SIG-M5 treated with dmso at 0.1 percent for 504 hours (cell line): ENCODE measurements around the gene PAK5.
"Not testable (repeated sequence)": the region's sequence is repeated elsewhere in the genome, so short reads cannot be mapped to it uniquely, and the experiment has no call there.

Experiments used
- DNase-seq: peaks from one replicate; lab custom pipeline; 2025; ENCODE audit not compliant: unreplicated experiment; lab: John Stamatoyannopoulos, UW

The PAK5 gene

DNA sequence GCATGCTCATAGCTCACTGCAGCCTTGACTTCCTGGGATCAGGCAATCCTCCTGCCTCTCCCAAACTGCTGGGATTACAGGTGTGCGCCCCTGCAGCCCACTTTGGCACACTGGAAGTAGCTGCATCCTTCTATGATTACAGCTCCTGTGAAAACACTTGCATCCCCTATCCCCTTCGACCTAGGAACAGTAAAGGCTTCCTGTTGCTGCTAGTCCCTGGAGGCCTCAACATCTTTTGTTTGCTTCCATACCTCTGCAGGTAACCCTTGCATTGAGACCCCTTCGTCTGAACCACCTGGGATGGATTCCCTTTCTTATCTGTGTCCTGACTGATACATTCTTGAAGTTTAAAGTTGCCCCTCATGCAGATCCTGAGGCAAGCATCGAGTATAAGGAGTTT is 152.4 kb downstream of the PAK5 start:
- no peak for DNase-seq

DNA sequence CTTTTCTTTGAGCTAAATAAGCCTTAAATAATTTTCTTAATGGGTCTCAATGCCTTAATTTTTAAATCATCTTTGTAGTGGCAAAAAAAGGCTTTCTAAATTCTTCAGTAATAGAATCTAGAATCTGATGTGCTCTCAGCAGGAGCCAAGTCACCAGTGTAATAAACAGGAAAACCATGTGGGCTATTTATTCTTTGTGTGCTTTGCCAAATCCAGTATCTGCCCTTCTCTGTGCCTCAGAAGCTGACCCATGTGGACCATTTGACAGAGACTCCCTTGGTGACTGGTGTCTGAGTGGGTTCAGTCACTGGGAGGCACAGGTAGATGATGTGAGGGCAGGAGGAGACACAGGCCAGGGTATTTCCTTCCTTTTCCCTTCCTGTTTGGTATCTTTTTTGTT is 152.9 kb downstream of the PAK5 start:
- no peak for DNase-seq

DNA sequence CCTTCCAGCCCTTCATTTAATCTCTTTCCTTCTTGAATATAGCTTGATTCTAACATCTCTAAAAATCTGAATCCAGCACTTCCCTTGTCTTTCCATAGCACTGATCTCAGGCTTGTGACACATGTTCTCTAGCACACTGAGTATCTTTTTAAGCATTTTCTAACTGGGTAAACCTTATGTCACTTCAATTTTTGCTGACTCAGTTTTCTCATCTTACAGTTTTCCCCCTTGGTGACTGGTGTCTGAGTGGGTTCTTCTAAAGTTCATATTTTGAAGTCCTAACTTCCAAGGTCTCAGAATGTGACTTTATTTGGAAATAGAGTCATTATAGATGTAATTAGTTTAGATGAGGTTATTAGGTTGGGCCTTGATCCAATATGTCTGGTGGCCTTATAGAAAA is 153.9 kb downstream of the PAK5 start:
- DNase-seq = no peak

DNA sequence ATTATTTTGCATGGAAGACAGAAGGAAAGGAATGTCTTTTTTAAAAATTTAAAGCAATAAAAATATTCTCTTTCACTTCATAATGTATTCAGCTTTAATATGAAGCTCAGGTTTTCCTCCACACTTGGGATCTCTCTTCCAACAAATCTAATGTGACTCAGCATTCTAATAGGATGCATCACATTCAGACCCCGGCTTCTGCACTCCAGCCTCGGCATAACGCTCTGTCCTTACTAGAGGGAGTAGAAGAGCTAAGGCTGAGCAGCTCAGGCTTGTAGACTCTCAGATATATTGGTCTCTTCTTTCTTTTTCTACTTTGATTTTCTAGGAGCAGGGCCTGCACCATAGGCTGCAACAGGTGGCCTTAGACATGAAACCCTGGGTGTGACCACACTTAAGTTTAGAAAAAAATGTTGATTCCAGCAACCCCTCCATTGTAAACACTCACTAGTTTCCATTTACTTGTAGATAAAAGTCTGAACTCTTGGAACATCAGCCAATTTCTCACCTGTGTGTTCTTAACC is 161.7 kb downstream of the PAK5 start:
- no peak for DNase-seq

DNA sequence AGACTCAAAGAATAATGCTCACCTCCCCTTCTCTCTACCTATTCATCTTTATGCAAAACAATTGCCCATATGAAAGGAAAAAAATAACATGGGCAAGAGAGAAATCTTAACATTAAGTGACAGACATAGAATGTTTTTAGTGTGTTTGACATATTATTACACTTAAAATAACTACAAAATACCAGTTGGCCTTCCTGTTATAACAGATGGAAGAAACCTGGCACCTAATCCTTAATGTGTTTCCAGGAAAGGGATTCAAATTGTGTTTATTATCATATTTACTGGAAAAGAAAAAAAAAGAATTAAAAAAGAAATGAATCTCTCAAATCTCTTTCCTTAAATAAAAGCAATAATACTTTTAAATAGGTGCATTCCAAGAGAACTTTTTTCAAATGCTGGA is 165.9 kb downstream of the PAK5 start:
- no peak for DNase-seq

DNA sequence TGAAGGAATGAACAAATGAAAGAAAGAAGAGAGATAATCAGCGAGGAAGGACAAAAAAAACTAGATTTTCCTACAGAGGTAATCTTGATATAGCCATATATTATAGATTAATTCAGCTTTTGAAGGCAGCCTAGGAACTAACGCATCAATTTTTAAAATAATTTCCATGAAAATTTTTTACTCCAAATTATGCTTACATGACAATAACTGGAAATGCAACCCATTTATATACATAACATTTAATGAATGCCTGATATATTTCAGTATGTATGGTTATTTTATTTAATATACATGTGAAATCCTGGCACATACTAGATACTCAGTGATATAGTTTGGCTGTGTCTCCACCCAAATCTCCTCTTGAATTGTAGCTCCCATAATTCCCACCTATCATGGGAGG is 166.8 kb downstream of the PAK5 start:
- no peak for DNase-seq

DNA sequence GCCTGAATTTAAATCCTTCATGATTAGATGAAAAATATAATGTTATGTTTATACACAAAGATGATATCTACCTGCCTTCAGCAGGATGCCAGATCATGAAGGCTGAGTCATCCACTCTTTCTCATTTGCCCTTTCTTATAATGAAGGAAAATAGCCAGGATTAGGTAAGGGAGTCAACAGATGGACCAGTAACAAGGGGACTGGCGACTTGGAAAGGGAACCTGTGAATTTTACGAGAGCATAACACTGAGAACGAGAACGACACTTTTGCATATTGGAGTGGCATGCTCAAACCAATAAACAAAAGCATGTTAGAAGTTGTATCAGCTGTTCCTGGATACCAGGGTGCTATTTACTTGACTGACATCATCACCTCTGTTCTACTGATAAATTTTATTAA is 170.5 kb downstream of the PAK5 start:
- no peak for DNase-seq

DNA sequence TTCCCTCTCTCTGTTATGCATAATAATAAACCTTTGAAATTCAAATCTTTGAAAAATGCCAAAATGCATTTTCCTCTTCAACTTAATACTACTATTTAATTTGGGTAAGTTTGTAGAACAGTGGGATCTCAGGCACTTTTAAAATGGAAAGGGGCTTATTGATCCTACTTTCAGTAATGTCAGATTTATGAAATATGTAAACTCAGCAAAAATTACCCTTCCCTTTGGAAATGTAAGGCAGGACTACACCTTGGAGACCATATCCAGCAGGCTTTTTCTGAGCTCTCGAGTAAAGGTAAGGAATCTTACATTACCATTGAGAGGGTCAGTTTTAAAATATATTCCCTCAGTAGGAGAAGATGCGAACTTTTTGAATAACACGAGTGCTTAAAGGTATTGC is 175.5 kb downstream of the PAK5 start:
- DNase-seq = no peak

DNA sequence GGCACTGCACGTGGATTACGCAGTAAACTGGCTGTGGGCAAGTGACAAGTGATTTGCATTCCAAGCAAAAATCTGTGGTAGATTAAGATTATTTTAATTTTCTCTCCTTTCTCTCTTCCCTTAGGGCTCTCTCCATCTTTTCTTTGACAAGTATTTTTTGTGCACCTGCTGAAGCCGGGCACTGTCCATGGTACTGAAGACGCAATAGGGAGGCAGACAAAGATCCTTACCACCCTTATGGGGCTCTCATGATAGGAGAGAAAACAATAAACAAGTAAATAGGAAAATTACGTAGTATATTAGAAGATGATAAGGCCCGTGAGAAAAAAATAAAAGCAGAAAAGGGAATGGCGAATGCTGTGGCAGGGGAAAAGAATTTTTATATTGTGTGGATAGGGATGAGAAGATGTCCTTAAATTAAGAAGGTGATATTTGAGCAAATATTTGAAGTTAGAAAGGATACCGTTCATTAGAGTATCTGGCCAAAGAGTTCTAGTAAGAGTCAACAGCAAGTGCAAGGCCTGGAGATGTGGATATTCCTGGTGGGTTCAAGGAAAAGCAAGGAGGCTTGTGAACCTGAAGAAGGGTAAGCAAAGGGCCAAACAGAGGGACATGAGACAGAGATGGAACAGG is 178.5 kb downstream of the PAK5 start:
- peak; percentile 4 for DNase-seq

DNA sequence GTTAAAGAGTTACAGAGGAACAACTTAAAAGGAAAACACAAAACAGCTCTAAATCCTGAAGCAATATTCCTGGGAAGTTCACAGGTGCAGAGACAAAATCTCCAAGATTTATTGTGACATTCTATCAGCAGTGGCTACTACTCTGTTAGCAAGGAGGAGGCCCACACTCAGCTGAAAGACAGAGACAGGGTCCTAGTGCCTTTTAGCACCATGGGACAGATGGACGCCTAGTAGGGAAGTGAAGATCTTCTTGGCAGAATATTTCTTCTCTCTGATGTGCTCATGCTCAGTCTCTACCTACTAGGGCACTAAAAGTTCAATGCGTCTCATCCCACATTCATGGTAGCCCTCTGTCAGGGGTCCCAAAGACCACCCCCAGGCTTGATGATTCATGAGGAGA is 191.1 kb downstream of the PAK5 start:
- DNase-seq = no peak

DNA sequence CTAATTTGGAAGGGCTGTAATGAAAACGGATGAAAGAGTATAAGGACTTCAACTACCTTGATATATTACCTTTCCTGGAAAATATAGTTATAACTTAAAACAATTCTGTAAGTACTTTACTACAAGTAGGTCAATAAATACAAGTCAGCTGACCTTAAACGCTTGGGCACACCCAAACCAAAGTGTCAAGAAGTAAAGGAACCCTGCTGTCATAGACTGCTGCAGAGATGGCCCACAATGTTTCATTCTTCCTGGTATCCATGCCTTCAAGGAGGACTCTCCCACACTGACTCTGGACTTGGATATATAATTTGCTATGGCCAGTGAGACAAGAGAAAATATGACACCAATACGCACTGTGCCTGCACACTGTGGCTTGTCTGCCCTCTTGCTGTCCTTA is 192.5 kb downstream of the PAK5 start:
- DNase-seq = no peak

DNA sequence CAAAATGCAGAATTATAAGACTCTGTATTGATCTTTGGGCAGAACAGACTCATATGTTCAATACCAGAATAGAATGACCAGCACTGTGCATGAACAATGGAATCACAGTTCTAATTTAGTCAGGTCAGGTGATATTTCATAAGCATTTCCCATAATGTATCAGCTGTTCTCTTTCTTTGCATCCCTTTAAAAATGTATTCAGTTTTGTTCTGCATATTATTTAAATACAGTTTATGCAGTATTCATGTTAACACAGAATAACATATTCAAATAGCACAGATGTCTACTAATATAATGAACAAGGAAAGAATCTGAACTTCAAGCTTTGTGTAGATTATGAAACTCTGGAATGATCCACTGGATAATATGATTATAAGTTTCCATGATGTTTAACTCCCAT is 196.0 kb downstream of the PAK5 start:
- no peak for DNase-seq

DNA sequence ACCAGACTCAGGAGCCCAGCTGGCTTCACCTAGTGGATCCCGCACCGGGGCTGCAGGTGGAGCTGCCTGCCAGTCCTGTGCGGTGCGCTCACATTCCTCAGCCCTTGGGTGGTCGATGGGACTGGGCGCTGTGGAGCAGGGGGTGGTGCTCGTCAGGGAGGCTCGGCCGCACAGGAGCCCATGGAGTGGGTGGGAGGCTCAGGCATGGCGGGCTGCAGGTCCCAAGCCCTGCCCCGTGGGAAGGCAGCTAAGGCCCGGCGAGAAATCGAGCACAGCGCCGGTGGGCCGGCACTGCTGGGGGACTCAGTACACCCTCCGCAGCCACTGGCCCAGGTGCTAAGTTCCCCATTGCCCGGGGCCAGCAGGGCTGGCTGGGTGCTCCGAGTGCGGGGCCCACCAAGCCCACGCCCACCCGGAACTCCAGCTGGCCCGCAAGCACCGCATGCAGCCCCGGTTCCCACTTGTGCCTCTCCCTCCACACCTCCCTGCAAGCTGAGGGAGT is 197.3 kb downstream of the PAK5 start:
- not testable (repeated sequence) for DNase-seq

DNA sequence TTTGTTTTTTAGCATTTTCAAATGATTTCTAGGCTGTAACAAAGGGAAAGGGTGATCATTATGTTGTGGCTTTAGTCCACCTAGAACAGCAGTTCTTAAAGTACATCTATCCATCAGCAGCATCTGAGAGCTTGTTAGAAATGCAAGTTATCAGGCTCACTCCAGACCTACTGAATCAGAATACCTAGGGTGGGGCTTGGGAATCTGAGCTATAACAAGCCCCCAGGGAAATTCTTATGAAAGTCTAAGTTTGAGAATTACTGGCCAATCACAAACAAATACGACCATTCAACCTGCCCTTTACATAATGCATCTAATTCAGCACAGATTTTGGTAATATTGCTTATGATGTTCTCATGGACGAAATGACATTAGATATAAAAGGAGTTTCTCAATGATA is 201.0 kb downstream of the PAK5 start:
- DNase-seq = no peak

DNA sequence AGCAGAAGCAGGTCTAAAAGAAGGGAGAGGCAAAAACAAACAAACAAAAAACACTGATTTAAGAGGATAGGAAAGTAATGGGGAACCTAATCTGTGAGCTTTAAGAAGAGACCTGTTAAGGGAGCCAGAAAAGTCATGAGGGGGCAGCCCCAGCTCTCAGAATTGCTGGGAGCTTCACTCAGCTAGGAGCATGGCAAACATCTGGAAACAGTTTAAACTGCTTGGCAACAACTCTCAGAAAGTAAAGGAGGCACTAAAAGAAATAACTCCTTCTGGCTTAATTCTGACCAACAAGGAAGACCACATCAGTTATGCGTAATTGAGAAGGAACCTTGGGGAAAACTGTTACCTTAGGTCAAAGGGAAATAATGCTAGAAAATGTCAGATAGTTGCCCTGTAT is 203.1 kb downstream of the PAK5 start:
- DNase-seq = no peak

DNA sequence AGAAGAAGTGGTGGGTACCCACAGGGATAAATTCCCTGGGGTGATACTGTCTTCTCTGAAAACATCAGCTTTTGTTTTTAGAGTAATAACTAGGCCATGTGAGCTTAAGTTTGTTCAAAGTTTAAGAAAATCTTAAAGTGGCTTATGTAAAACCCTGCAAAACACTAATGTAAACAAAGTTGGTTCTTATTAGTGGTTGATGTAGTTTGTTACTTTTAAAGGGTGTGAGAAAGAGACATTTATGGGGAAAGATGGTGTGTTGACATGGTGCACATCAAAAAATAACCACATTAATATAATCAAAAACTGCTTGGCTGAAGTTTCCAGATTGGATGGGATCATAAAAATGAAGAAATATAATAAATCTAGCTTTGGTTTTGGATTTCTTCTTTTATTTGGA is 204.5 kb downstream of the PAK5 start:
- no peak for DNase-seq

DNA sequence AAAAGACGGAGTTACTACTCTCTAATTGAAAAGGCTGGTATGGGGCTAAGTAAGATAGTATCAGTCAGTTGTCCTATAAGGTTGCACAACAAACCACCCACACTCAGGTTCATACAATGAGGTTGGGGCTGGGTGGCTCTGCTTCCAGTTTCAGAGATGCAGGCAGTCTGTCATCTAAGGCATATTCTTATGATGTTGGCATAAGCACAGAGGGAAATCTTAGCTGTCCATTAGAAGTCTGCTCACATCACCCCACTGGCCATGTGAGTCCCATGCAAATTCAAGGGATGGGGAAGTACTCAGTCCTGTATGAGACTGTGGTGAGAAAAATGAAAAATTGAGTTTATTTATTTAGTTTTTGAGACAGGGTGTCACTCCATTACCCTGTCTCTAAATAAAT is 205.9 kb downstream of the PAK5 start:
- no peak for DNase-seq

DNA sequence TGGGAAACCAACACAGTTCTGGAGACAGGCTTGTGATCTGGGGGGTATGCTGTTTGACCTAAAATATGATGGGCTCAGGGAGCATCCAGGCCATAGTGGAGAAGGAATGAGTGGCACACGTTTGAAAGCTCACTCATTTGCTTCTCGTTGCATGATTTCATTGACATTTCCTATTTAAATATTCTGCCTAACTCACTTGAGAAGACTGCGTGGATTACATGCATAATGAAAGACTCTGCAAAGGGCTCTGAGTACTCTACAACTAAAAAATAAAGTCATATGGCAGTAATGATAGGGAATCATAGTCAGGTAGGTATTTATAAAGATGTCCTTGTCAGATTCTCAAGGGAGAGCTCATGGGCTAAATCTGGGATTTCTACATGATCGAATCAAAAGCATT is 206.6 kb downstream of the PAK5 start:
- no peak for DNase-seq

DNA sequence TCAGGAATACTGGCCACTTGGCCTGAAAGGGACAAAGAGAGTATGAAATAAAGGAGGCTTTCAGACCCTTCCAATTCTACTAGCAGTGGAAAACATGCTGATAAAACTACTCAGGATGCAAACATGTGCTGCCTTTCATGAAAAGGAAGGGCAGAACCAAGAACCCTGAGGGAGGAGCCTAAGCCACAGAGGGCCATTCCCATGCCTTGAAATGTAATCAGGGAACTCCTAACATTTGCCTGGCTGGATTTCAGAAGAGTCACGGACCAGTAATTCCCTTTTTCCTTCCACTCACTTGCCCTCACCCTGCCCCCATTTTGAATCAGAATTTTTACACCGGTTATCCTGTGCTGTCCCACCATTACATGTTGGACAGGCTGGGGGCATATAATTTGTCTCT is 208.3 kb downstream of the PAK5 start:
- no peak for DNase-seq

DNA sequence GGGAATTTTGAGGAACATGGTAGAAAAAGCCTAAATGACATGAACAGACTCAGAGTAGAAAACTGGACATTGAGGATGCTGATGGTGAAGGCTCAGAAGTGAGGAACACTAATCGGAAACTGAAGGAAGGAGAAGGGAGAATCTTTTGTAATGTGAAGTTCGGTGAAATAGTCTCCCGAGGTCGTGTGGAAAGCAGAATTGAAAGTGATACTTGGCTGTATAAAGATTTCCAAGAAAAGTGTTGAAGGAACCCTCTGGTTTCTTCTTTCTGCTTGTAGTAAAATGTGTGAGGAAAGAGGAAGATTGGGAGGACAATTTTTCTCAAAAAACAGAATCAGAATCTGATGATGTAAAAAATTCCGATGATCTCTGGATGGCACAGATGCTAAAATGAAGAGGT is 209.0 kb downstream of the PAK5 start:
- peak; percentile 38 for DNase-seq

DNA sequence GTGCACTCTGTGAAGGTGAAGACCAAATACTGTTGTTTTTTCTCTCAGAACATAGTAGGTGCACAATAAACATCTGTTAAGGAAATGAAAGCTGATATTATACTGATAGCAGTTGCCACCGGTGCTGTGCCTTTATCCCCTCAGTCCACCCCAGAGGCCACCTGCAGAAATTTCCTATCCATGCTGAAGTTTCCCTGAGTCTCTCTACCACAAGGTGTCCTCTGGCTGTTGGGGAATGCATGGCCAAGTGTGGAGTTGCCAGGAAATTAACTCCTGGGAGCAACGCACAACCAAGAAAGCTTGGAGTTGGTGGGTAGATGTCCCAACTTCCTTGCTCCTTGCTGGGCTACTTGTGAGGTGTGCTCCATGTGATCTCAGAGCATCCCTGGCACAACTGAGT is 210.3 kb downstream of the PAK5 start:
- no peak for DNase-seq

DNA sequence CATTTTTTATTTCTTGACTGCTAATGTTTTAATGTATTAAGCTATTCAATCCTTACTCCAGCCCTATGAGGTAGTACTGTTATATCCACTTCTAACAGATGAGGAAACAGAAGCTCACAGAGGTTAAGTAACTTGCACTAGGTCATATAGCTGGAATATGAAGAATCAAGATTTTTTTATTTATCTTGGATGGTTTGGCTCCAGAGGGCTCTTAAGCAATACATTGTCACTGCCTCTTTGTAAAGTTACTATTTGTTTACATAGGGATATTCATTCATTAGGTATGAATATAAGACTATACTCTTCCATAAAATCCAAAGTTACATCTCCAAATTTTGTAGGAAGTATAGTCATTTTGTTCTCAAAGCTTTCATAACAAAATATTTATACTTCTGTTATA is 210.7 kb downstream of the PAK5 start:
- no peak for DNase-seq

DNA sequence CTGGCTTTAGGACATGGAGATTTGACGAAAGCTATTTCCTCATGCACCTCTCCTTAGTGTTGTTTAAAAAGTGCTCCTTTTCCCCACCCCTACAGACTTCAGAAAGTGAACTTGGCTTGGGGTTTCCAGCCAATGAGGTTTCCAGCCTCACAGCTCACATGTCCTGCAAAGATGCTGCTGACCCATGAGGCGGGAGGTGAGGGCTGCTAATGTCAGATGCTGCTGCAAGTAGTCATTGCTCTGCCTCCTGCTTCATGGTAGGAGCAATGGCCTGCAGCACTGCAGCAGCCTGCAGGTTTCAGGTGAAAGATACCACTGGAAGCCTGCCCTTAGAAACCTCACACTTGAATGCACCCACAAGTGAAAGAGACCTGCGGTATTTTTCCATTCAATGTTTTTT is 211.7 kb downstream of the PAK5 start:
- DNase-seq = no peak
